Upper lobe of right lung (tissue), 1 donor: Measurements from ENCODE around the gene KLHL26. TPM values are rescaled to one million over a fixed set of nuclear protein-coding genes. Genes with fewer than 3 reads are reported as not detected.
A peak's percentile ranks its signal among the peaks of the same experiment; 100 is the strongest.

Experiments
- ATAC-seq: fragments of 200-7000 bp; cut with Tn5 transposase; one replicate; pipeline ENCODE4 v1.9.1; 2020; ENCODE audit warnings: mild to moderate bottlenecking, moderate library complexity
- DNase-seq: peaks from one replicate; pipeline ENCODE4 v3.0.0-alpha.2; 2020
- H3K27ac ChIP-seq: fragments of 200-600 bp; one replicate; pipeline ENCODE4 v1.8.0; 2022
- H3K27me3 ChIP-seq: fragments of 200-600 bp; one replicate; pipeline ENCODE4 v1.8.0; 2022; ENCODE audit warnings: mild to moderate bottlenecking
- H3K36me3 ChIP-seq: fragments of 200-600 bp; one replicate; pipeline ENCODE4 v1.8.0; 2022
- H3K4me1 ChIP-seq: fragments of 200-600 bp; one replicate; pipeline ENCODE4 v1.8.0; 2022
- H3K4me3 ChIP-seq: fragments of 200-600 bp; one replicate; pipeline ENCODE4 v1.8.0; 2022; ENCODE audit warnings: mild to moderate bottlenecking
- H3K9me3 ChIP-seq: fragments of 200-600 bp; one replicate; pipeline ENCODE4 v1.8.0; 2022
- CTCF ChIP-seq: fragments of 200-600 bp; IDR thresholded peaks from one replicate; pipeline ENCODE4 v1.8.0; 2022; ENCODE audit warnings: antibody characterized with exemption
- intact Hi-C: fragments of 100-400 bp; cut with DNase I; formaldehyde crosslinking; loops from one replicate; pipeline ENCODE4 v1.11.0; 2022
- total RNA-seq: library from RNA; stranded (reverse); fragmentation: NEBNext Ultra II Directional; extraction: Animal tissue kit (Norgen Biotek cat#: 25700); gene quantifications from one replicate; pipeline ENCODE4 v1.2.1, GENCODE V29; 2021
- donor health status: DM: no; HTN: yes; CAD: no; lungs with severe emphysema.

Gene KLHL26
- total RNA-seq, 1 donor from 2014 or later: 11.8 TPM

DNA sequence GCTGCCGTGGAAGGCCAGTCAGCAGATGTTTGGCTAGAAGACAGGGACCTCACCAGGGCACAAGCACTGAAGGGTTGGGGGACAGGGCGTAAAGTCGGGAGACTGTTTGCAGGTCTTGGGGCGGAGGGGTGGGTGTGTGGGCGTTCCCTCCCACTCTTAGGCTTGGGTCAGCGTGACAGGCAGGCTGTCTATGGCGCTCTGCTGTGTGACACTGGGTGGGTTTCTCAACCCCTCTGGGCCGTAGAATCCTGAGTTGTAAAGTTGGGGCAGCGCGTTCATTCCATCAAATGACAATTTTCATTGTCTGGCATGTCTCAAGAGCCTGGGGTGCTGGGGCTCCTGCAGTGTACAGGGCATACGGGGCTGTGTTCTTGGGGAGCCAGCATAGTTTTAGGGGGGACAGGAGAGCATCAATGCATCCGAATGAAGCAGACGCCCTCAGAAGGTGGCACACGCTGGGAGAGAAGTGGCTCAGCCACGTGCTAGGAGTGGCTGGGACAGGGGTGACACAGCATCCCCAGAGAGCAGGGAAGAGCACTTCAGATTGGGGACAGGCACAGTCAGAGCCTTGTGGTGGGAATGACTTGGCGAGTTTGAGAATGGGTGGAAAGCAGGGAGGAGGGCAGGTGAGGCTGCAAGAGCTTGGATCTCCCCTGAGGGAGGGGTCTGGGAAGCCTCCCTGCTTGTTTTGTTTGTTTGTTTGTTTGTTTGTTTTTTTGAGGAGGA, 51.1 kb downstream of the KLHL26 start:
- intact Hi-C loops: no loop called here
- peaks cover 14% of the 10 kb centered on the region for H3K4me1 ChIP-seq
- no peak overlapping the region for H3K4me3 ChIP-seq
- TF ChIP-seq CTCF: no peak
- H3K27ac ChIP-seq: no peak overlapping the region
- no peak for DNase-seq
- H3K27me3 ChIP-seq: no peaks in the 10 kb centered on the region
- no peaks in the 10 kb centered on the region for H3K9me3 ChIP-seq
- no peak for ATAC-seq
- no peaks in the 10 kb centered on the region for H3K36me3 ChIP-seq

DNA sequence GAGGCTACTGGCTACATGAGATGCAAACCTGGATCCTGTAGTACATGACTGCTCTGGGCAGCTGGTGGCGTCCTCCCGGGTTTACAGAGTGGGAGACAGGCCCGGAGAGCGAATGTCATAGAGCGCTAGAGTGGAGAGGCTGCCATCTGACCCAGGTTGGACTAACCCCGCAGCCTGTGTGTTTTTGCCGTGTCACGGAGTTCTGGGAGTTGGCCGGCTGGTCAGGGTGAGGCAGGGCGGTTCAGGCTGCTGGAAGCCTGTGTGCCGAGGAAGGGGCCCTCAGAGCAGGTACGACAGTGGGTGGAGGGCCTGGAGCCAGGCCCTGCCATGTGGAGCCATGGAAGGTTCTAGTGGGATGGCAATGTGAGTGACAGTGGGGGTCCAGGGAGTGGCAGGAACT, 59.2 kb downstream of the KLHL26 start:
- DNase-seq: no peak
- H3K9me3 ChIP-seq: no peaks in the 10 kb centered on the region
- no peak overlapping the region for H3K4me3 ChIP-seq
- peaks cover 11% of the 10 kb centered on the region for H3K4me1 ChIP-seq
- H3K27me3 ChIP-seq: no peaks in the 10 kb centered on the region
- H3K27ac ChIP-seq: no peak overlapping the region
- H3K36me3 ChIP-seq: no peaks in the 10 kb centered on the region
- no peak for ATAC-seq
- TF ChIP-seq CTCF: no peak
- intact Hi-C loops: no loop called here

- Histone ChIP-seq H3K27me3 (no peaks in the 10 kb centered on the region), H3K4me1 (peaks cover 15% of the 10 kb centered on the region), H3K27ac (no peak overlapping the region), H3K9me3 (no peaks in the 10 kb centered on the region), H3K4me3 (no peak overlapping the region), H3K36me3 (no peaks in the 10 kb centered on the region)
- intact Hi-C loops: no loop called here
- peak; percentile 85 for DNase-seq
- TF ChIP-seq CTCF: no peak
- peak; percentile 59 for ATAC-seq
These were observed 60.9 kb downstream of the KLHL26 start for GRCh38 chr19:18697680-18698079.

- no peak overlapping the region for H3K4me3 ChIP-seq
- no peaks in the 10 kb centered on the region for H3K9me3 ChIP-seq
- no peak for ATAC-seq
- intact Hi-C loops: no loop called here
- H3K4me1 ChIP-seq: peaks cover 15% of the 10 kb centered on the region
- no peak for DNase-seq
- H3K27ac ChIP-seq: no peak overlapping the region
- H3K36me3 ChIP-seq: no peaks in the 10 kb centered on the region
- no peaks in the 10 kb centered on the region for H3K27me3 ChIP-seq
- no peak for TF ChIP-seq CTCF
These were observed 61.7 kb downstream of the KLHL26 start for GRCh38 chr19:18698321-18699167.

GRCh38 chr19:18699403-18700054, 62.7 kb downstream of the KLHL26 start:
- no peaks in the 10 kb centered on the region for H3K27me3 ChIP-seq
- intact Hi-C loops: no loop called here
- TF ChIP-seq CTCF: no peak
- ATAC-seq: no peak
- no peak overlapping the region for H3K4me3 ChIP-seq
- H3K9me3 ChIP-seq: no peaks in the 10 kb centered on the region
- H3K4me1 ChIP-seq: peaks cover 15% of the 10 kb centered on the region
- no peaks in the 10 kb centered on the region for H3K36me3 ChIP-seq
- DNase-seq: no peak
- peak overlapping the region; percentile 12 for H3K27ac ChIP-seq
